Measurements from ENCODE around the gene HPCA. TPM values are rescaled to one million over a fixed set of nuclear protein-coding genes. Genes with fewer than 3 reads are reported as not detected.

The HPCA gene
- total RNA-seq, 1 experiment from 2014 or later = not detected

GRCh38 chr1:32944180-32944579, 57.9 kb downstream of the HPCA start:
- no peak for DNase-seq (ENCODE audit: low read depth, low spot score)
- in situ Hi-C loops (cut with HindIII; ENCODE audit: low pct_unique_long_range_greater_than_20kb, low sequenced_read_pairs) = no loop called here

Other genes starting within 250 kb of the HPCA start
- gene ZBTB8OS, start 235.9 kb upstream of the HPCA start, total RNA-seq (2014; rRNA removed; shearing (Covaris generic)) = 47.8 and 50.2 TPM in 2 replicates
- 80.8 and 94.1 TPM in 2 replicates for gene RBBP4, start 235.3 kb upstream of the HPCA start, total RNA-seq (2014; rRNA removed; shearing (Covaris generic))
- gene SYNC, start 183.7 kb upstream of the HPCA start, total RNA-seq (2014; rRNA removed; shearing (Covaris generic)) = 2.7 and 3.0 TPM in 2 replicates
- 137 and 153 TPM in 2 replicates for gene YARS1, start 69.1 kb upstream of the HPCA start, total RNA-seq (2014; rRNA removed; shearing (Covaris generic))
- 16.9 and 21.3 TPM in 2 replicates for gene S100PBP, start 68.8 kb upstream of the HPCA start, total RNA-seq (2014; rRNA removed; shearing (Covaris generic))
- 0.42 TPM in 1 of 2 replicates, not detected in the other for gene FNDC5, start 15.6 kb upstream of the HPCA start, total RNA-seq (2014; rRNA removed; shearing (Covaris generic))
- gene TMEM54, start 14.9 kb downstream of the HPCA start, total RNA-seq (2014; rRNA removed; shearing (Covaris generic)) = 34.9 and 41.6 TPM in 2 replicates
- gene RNF19B, start 78.3 kb downstream of the HPCA start, total RNA-seq (2014; rRNA removed; shearing (Covaris generic)) = 30.8 and 32.0 TPM in 2 replicates
- gene AK2, start 150.4 kb downstream of the HPCA start, total RNA-seq (2014; rRNA removed; shearing (Covaris generic)) = 327 and 348 TPM in 2 replicates
- 5.9 and 8.2 TPM in 2 replicates for gene AZIN2, start 194.7 kb downstream of the HPCA start, total RNA-seq (2014; rRNA removed; shearing (Covaris generic))

Data from SK-MEL-5 (cell line).